NCI-H1417 treated with DMSO at 0.1 percent for 48 hours (cell line): ENCODE data around the gene USP6.
"Not testable (repeated sequence)": the region's sequence is repeated elsewhere in the genome, so short reads cannot be mapped to it uniquely, and the experiment has no call there.

Experiments used
- DNase-seq: peaks from one replicate; lab custom pipeline; 2025; lab: John Stamatoyannopoulos, UW

Gene USP6

DNA sequence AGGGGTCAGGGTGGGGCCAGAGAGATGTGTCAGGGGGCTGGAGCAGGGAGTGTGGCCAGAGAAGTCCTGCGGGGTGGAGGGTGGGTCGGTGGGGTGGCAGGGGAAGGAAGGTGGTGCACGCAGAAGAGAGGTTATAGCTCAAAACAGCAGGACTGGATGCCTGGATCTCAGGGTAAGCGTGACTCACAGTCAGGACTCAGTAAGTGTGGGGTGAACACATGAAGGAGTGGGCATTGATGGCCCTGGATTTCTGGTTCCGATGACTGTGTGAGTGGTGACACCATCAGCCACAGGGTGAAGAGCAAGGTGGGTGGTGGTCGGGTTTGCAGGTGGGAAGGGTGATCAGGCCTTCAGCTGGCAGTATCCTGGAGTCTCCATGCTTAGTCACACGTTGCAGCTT lies 6.2 kb downstream of the USP6 start:
- DNase-seq, result not testable (repeated sequence)

DNA sequence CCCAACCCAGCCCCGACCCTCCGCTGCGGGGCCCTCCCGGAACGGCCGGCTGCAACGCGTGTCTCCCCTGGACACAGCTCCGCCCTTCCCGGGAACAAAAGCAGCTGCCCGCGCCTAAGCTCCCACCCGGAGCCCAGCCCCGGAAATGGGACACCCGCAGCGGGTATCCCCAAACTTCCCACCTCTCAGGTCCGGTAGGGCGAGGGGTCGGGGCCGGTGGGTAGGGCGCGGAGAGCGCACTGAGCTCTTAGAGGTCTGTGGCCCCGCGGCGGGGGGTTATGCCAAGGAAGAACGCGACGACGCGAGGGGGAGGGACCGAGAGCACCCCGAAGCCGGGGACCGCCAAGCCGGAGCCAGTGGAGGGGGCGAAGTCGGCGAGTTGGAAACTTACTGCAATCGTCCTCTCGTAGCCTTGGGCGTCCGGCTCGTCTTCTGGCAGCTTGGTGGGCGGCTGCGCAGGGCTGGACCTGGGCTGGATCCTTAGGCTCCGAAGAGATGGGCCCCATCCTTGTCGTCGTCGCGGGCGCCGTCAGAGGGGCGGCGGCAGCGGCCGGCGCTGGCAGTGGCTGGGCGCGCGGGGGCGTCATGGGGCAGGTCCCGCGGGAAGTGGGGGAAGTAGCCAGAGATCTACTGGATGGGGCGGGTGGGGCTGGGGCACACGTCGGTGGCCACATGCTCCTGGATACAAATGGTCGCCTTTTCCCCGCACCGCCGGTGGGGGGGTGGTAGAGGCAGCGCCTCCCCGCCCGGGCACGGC lies 6.9 kb downstream of the USP6 start:
- no peak for DNase-seq

DNA sequence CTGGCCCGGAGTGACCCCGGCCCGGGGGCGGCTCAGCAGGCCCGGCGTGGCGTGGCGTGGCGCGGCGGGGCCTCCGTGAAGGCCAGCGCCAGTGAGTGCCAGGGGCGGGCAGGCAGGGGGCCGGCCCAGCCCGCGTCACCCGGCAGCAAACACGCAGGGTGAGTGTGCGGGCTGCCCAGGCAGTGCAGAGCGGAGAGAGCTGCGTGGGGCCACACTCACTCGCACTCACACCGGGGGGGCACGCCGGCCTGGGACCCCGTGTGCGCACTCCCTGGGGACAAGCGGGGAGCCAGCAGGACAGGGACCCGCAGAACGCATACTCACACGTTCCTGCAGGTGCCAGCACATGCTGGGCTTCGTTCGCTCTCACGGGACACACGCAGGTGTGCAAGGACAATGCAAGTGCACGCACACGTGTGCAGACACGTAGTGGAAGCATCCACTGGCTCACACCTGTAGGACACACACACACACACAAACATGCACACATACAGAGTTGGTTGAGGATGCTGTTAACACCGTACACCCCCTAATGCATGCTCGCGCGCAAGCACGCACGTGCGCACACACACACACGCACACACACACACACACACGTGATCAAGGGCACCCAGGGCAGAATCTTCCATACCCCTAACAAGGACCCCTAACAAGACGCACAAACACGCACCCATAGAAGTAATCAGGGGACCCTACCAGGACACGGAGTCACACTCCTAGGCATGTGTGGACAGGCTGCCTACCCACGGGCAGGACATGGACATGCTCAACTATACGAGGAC lies 7.7 kb downstream of the USP6 start:
- no peak for DNase-seq

DNA sequence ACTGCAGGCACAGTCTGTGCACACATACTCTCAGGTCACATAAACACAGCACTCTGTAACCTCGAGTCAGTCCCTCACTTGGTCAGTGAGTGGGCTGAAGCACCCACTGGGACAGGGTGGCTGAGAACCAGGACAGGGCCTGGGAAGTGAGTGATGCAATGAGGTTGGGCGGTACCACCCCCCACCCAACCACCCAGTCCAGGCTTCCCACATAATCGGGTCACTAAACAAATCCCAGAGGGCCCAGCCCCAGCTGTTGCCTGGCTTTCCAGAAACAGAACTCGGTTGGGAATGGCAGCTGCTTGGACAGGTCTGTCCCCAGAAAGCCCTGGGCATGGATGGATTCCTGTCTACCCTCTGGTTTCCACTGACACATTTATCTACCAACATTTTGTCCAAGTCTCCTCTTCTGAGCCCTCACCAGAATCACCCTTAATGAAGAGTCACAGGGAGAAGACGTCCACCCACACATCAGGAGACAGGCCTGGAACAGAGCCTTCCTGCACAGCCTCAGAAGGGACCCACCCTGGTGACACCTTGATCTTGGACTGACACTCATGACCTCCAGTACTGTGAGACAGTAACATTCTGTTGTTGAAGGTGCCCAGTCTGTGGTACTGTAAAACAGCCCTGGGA lies 8.4 kb downstream of the USP6 start:
- not testable (repeated sequence) for DNase-seq

DNA sequence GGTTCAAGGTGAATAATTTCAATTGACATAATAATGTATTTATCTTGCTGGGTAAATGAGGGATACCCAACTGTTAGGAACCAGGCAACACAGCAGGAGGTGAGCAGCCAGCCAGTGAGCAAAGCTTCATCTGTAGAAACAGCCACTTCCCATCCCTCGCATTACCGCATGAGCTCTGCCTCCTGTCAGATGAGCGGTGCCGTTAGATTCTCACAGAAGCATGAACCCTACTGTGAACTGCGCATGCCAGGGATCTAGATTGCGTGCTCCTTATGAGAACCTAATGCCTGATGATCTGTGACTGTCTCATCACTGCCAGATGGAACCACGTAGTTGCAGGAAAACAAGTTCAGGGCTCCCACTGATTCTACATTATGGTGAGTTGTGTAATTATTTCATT lies 9.1 kb downstream of the USP6 start:
- not testable (repeated sequence) for DNase-seq

DNA sequence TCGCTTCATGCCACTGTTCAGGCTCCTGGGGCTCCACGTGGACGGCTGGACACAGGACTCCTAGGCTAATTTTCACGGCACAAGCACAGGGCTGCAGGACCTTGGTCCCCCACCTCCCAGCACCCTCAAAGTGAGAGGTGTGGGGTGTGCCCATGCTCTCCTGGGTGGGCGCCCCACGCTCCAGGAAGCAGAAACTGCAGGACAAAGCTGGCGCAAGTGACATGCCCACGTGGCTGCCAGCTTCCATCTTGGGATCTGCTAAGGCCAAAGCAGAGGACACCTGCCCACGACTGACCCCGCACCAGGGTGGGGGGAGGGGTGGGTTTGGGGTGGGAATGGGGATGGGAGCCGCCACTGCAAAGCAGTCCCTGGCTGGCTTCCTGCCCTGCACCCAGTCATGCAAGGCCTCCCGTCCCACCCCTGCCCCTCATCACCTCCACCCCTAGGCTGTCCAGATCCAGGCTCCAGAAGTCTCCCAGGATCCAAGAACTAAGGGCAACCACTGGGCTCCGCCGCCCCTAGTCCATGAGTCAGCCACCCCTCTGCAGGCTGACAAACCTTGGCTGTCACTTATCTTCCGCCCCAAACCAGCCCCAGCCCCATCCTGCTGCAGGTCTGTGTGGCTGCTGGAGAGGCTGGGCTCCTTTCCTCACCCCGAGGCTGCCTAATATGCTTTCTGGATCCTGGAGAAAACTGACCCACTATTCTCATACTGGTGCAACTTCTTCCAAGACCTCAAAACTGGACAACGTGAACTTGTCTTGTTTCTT lies 11.1 kb downstream of the USP6 start:
- DNase-seq, result no peak

DNA sequence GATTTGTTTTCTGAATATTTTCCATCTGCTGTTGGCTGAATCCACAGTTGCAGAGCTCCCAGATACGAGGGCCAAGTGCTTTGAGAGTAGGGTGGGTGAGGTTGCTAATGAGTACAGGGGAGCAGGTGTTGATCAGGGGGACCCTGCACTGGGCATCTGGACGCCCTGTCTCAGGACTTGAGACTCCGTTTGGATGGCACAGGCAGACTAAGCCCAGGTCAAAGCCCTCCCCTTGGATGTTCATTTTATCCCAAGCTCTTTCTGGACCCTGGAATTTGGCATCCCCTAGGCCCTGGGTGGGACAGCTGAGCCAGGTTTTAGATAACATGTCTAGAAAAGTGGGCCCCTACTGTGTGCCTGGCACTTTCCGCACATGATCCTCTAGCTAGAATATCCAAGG lies 12.1 kb downstream of the USP6 start:
- DNase-seq, result no peak

DNA sequence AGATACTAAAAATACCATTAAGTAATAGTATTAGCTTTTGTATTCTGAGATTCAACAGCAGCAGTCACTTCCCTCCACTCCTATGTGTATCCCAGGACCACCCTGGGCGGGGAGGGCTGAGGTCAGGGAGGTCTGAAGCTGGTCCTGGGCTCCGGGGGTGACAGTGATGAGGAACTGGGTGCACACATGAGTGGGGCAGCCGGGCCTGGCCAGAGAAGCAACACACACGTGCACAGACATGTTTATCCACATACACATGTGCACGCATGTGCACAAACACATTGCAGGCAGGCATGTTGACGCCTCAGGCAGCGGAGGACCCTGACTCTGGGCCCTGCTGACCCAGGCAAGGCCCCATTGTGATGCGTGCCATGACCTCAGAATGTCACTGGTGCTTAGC lies 12.6 kb downstream of the USP6 start:
- DNase-seq, result not testable (repeated sequence)

DNA sequence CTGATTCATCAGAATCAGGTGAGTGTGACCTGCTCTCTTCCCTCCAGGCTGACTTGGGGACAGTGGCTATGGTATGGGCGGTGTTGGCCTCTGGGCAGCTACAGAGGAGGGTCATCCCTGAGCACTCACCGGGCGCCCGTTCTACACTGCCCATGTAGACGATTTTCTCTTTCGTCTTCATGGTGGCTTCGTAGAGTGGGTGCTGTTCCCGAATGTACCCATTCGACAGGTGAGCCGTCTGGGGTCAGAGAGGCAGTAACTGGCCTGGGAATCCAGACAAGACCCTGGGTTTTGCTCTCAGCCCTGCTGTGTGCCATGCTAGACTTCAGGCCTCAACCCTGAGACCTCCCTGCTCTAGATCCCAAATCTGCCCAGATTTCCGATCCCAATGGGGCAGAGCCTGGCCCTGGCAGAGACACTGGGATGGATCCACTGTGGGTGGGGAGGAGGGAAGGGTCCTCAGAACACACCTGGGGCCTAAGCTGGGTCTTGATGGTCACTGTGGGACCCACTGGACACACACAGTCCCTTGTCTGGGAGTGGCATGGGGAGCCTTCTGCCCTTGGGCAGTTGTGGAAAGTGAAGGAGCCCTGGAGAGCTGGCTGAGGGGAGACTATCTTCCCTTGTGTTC lies 13.2 kb downstream of the USP6 start:
- DNase-seq, result no peak

DNA sequence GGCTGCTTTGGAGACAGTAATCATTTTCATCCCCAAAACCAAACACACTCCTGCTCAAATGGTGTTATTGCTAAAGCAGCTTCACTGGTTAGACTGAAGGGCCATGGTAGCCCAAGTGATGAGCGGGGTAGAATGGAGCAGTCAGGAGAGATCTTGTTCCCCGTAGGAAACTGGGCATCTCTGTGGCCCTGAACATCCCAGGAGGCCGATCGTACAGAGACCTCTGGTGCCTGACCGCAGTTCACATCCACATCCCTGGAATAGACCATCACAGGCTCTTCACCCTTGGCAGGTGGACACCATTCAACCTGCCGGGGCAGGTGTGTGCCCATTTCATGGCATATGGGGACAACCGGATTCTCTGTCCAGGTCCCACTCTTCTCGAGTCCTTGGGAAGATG lies 13.9 kb downstream of the USP6 start:
- not testable (repeated sequence) for DNase-seq

DNA sequence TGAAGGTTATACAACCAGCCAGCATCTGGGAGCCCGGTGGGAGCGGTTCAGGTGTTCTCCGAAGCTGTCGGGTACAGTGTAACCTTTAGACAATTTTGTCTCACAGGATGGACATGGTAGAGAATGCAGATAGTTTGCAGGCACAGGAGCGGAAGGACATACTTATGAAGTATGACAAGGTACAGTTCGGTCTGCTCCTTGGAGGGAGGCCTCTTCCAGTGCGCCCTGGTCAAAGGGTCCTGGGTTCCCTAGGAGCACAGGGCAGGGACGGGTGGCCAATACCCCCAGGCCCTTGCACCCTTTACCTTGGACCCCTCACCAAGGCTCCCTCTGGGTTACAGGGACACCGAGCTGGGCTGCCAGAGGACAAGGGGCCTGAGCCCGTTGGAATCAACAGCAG lies 14.4 kb downstream of the USP6 start:
- DNase-seq, result not testable (repeated sequence)

DNA sequence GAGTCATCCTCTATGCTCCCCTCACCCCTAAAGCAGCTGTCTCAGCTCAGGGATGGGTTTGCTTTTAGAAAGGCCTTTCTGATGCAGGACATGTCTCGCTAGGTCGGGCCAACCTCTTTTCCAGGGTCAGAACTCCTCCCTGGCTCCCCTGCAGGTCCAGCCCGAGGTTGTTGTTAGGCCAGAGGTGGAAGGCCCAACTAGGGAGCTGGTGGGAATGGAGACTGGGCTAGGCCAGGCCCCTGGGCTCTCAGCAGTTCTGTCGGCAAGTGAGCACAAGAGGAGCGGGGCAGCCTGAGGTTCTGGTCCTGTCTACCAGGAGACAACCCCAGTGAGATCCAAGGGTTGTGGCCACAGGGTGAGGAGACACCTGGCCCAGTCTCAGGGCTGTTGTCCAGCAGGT lies 14.9 kb downstream of the USP6 start:
- DNase-seq, result not testable (repeated sequence)

DNA sequence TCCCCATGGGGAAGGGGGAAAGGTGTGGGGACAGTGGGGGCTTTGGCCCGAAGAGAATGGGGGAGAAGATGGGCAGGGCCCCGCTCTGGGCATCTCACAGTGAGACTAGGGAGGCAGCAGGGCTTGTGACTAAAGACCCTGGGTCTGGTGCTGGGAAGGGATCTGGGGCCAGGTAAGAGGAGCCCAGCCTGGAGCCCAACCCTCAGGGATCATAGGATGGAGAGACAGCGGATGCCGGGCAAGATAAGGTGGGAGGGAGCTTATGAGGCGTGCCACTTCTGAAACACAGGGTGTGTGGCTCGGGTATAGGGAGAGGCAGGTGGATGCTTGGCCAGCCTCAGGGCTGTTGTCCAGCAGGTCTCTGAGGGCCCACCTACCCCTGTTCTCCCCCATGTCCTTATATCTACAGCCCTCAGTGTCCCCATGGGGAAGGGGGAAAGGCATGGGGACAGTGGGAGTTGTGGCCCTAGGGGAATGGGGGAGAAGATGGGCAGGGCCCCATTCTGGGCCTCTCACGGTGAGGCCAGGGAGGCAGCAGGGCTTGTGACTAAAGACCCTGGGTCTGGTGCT lies 15.4 kb downstream of the USP6 start:
- no peak for DNase-seq

DNA sequence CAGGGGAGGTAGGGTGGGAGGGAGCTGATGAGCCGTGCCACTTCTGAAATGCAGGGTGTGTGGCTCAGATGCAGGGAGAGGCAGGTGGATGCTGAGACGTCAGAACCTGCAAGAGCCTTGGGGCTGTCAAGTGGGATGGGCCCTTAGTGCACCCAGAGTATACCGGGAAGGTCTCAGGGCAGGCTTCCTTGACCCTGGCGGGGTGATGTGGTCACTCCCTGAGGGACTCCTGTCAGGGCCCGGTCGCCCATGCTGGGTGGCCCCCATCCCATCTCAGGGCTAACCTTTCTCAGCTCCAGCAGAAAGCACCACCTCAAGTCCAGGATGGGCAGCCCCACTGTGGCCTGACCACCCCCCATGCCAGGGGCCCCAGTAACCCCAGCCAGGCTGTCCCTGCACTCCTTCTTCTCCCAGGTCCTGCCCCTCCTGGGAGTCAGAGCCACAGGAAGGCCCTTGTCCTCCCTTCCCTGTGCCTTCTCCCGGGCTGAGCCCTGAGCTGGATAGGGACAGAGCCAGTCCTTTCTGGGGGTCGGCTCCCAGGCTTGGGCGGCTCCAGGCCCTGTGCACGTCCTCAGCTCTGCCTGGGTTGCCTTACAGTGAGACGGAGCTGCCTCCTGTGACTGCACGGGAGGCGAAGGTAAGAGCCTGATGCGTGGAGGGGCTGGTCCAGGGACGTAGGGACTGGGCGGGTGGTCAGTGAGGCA lies 16.1 kb downstream of the USP6 start:
- DNase-seq, result not testable (repeated sequence)

DNA sequence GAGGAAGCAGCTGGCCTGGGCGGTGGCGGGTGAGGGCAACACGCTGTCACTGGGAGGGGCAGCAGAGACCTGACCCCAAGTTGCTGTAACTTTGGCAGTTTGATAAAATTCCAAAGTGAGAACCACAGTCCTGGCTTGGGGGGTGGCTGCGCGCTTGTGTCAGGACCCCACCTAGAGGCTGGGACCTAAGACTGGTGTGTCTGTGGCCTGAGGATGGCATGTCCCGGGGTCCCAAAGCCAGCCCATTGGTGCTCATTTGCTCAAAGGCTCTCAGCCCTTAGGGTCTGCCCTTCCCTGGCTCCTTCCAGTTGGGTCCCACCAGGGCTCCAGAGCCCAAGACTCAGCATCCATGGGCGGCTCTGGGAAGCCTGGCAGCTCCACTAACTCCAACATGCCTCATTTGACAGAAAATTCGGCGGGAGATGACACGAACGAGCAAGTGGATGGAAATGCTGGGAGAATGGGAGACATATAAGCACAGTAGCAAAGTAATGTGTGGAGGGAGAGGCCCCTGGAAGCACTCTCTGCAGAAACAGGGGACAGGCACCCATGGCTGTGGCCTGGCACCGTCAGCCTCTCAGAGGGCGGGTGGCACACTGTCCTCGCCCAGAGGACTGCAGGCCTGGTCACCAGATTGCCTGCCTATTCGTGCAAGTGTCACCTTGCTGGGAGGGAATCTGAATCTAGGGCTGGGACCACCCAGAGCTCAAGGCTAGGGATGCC lies 16.8 kb downstream of the USP6 start:
- DNase-seq, result not testable (repeated sequence)

DNA sequence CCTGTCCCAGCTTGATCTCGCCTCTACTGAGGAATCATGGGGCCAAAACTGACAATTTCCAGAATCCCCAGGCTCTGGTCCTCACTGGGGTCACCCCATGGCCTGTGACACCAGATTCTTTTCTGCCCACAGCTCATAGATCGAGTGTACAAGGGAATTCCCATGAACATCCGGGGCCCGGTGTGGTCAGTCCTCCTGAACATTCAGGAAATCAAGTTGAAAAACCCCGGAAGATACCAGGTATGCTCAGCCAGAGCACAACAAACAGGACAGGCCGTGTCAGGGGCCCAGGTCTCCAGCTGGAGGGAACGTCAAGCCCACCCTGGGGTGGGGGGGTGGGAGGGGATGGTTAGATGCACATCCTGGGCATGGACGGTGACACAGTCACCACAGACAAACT lies 17.5 kb downstream of the USP6 start:
- DNase-seq, result no peak

DNA sequence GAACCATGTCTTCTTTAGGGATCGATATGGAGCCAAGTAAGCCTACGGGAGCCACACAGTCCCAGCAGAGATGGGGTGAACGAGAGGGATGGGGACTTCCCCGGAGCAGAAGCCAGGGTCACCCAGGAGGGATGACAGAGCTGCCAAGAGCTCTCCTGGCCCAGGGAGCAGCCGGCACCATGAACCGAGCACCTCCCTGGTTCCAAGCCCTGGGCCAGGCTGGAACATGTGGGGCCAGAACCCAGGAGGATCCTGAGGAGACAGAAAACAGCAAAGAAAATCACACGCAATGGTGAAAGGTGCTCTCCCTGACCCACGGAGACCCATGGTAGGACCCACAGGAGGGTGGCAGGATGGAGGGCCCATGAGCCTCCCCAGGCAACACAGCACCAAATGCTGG lies 18.1 kb downstream of the USP6 start:
- DNase-seq, result not testable (repeated sequence)

DNA sequence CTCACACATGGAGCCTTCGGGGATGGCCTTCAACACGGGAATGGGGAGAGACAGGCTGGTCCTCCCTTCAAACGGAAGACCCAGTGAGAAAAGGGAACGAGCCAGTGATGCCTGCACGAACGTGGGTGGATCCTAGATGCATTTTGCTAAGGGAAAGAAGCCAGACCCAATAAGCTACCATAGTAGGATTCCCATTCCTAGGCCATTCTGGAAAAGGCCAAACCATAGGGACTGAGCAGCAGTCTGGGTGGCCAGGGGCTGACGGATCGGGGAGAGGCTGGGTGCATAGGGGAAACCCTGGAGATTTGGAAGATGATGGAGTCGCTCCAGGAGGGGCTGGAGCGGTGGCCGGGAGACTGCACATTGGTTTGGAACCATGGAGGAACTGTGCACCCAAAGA lies 18.7 kb downstream of the USP6 start:
- not testable (repeated sequence) for DNase-seq

DNA sequence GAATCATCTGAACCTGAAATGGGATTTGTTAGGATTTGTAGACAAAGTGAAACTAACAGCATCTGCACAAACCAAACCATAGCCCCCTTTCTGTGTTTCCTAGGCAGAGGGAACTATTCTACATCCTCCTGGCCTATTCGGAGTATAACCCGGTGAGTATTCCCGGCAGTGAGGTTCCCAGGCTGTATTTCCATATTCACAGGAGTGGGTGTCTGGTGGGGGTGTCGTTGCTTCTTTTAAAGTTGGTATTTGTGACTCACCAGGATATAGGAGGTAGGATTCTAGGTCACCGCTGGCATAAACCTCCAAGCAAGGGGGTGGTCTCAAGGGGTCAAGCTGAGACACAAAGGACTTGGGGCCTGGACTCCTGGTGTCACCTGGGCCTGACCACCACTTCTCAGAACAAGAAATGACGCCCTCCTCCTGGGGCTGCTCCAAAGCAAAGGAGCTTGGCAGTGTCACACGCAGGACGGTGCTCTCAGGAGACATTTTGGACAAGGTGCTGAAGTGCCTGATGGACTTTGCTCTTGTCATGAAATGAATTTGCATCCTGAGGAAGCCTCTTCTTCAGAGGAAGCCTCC lies 19.4 kb downstream of the USP6 start:
- not testable (repeated sequence) for DNase-seq
